Activated CD4-positive, alpha-beta T cell treated with anti-CD3 and anti-CD28 coated beads, Interleukin-2, amount 10 ng/mL, durations not matched to agents 24 days and 14 days (primary cell): ENCODE results near the gene CENPB. TPM values are rescaled to one million over a fixed set of nuclear protein-coding genes. Genes with fewer than 3 reads are reported as not detected.

Experiments used
- DNase-seq: peaks from one replicate; pipeline ENCODE4 v3.0.0; 2022
- H3K27ac Mint-ChIP-seq: one replicate; pipeline ENCODE4 v1.8.0; 2022; ENCODE audit warnings: mild to moderate bottlenecking, mixed read lengths
- H3K27me3 Mint-ChIP-seq: one replicate; pipeline ENCODE4 v1.8.0; 2022; ENCODE audit warnings: mixed read lengths
- H3K36me3 Mint-ChIP-seq: one replicate; pipeline ENCODE4 v1.8.0; 2022; ENCODE audit warnings: low read depth, mild to moderate bottlenecking, mixed read lengths
- H3K4me1 Mint-ChIP-seq: one replicate; pipeline ENCODE4 v1.8.0; 2021; ENCODE audit warnings: mixed read lengths
- H3K4me3 Mint-ChIP-seq: one replicate; pipeline ENCODE4 v1.8.0; 2022; ENCODE audit warnings: mild to moderate bottlenecking, moderate library complexity, mixed read lengths
- H3K9me3 Mint-ChIP-seq: one replicate; pipeline ENCODE4 v1.8.0; 2021; ENCODE audit warnings: mixed read lengths
- intact Hi-C: fragments of 100-400 bp; cut with micrococcal nuclease; formaldehyde crosslinking; loops from one replicate; pipeline ENCODE4 v1.15.1; 2023
- total RNA-seq: library from RNA; stranded (reverse); gene quantifications from 2 replicates; pipeline ENCODE4 v1.2.3, GENCODE V29; 2022

The CENPB gene
- total RNA-seq, 1 donor from 2014 or later = 74.4 TPM

- H3K27me3 Mint-ChIP-seq = peaks cover 22% of the 10 kb centered on the region
- H3K27ac Mint-ChIP-seq = no peak overlapping the region
- H3K4me1 Mint-ChIP-seq = peaks cover 35% of the 10 kb centered on the region
- intact Hi-C loops = loop anchor here (10.0 kb wide), 1 partner anchor 104 kb away; no protein-coding TSS in a partner anchor
- no peak for DNase-seq
- no peaks in the 10 kb centered on the region for H3K9me3 Mint-ChIP-seq
- peaks cover 9% of the 10 kb centered on the region for H3K36me3 Mint-ChIP-seq
- H3K4me3 Mint-ChIP-seq = peak overlapping the region; percentile 9
Measured at GRCh38 chr20:3778976-3779375, 7.6 kb downstream of the CENPB start.

DNA sequence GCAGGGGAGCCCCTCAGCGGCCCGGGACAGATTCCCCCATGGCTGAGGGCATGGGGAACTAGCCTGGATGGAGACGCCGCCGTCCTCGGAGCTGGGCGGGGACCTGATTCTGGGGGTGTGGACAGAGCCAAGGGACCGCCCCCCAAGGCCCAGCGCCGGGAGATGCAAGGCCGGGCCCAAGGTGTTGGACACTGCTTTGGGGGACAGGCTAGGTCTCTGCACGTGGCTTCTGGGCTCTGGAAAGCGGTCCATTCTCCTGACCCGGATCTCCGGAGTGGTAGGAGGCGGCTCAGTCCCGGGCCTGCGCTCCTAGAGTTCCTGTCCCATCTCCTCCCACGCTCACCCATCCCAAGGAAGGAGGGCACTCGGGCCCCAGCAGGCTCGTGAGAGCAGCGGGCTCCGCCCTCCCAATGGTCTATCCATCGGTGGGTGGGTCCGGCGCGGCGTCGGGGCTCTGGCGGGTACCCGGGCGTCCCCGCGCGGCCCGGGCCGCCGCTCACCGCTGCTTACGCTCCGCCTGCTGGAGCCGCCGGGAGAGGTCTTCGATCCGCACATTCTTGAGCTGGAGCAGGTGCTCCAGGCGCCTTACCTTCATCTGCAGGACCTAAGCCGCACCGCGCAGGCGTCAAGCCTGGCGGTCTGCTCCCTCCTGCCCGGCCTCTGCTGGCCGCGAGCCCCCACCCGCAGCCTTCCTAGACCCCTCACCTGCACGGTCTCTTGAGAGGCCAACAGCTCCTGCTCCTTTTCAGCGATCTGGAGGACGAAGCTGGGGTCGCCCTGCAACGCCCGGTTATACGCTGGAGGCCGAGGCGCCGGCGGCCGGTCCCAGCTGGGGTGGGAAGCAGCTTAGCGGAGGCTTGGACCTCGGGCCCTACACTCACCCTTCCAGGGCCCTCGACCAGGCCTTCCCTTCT is 8.6 kb downstream of the CENPB start:
- H3K4me1 Mint-ChIP-seq = peaks cover 29% of the 10 kb centered on the region
- peak; percentile 84 for DNase-seq
- no peak overlapping the region for H3K27ac Mint-ChIP-seq

DNA sequence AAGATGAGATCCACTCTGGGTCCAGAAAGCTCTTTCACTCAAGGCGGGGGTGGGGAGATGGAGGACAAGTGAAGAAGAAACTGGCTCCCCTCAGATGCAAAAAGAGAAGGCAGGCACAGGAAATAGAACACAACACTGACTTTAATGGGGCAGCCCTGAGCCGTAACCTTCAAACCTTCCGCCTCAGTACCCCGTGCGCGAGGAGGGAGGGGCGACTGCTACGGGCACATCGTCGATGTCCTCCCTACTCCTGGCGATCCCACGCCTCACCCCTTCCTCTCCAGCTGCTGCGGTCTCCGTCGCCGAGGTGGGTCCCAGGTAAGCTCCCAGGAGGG is 9.2 kb downstream of the CENPB start:
- H3K9me3 Mint-ChIP-seq = no peaks in the 10 kb centered on the region
- H3K27me3 Mint-ChIP-seq = peaks cover 24% of the 10 kb centered on the region
- intact Hi-C loops = loop anchor here (10.0 kb wide), 1 partner anchor 103 kb away; no protein-coding TSS in a partner anchor
- no peak for DNase-seq
- peak overlapping the region; percentile 82 for H3K4me3 Mint-ChIP-seq
- H3K4me1 Mint-ChIP-seq = peaks cover 26% of the 10 kb centered on the region
- no peak overlapping the region for H3K27ac Mint-ChIP-seq
- H3K36me3 Mint-ChIP-seq = no peaks in the 10 kb centered on the region

More for the DNA sequence above, 8.6 kb downstream of the CENPB start:
- H3K4me3 Mint-ChIP-seq = peak overlapping the region; percentile 82
- no peaks in the 10 kb centered on the region for H3K9me3 Mint-ChIP-seq
- peaks cover 5% of the 10 kb centered on the region for H3K36me3 Mint-ChIP-seq
- peaks cover 22% of the 10 kb centered on the region for H3K27me3 Mint-ChIP-seq
- intact Hi-C loops = loop anchor here (10.0 kb wide), 1 partner anchor 103 kb away; no protein-coding TSS in a partner anchor

- Mint-ChIP-seq H3K4me3 (no peak overlapping the region), H3K27me3 (peaks cover 26% of the 10 kb centered on the region), H3K9me3 (no peaks in the 10 kb centered on the region), H3K36me3 (no peaks in the 10 kb centered on the region), H3K27ac (no peak overlapping the region), H3K4me1 (peaks cover 14% of the 10 kb centered on the region)
- no peak for DNase-seq
- intact Hi-C loops = loop anchor here (10.0 kb wide), 1 partner anchor 101 kb away; no protein-coding TSS in a partner anchor
Measured at GRCh38 chr20:3775457-3776108, 11.0 kb downstream of the CENPB start.

DNA sequence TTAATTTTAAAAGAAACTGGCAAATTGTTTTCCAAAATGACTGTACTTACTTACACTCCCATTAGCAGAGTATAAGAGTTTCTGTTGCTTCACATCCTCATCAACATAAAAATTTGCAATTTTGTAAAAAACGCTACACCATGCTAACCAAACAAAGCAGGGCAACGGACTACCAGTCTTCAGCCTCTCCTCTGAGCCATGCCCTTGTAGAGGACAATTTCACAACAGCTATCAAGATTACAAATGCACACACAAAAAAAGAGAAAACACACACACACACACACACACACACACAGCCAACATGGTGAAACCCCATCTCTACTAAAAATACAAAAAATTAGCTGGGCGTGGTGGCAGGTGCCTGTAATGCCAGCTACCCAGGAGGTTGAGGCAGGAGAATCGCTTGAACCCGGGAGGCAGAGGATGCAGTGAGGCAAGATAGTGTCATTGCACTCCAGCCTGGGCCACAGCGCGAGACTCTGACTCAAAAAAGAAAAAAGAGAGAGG is 14.9 kb downstream of the CENPB start:
- H3K27me3 Mint-ChIP-seq = peaks cover 9% of the 10 kb centered on the region
- no peaks in the 10 kb centered on the region for H3K36me3 Mint-ChIP-seq
- H3K27ac Mint-ChIP-seq = peak overlapping the region; percentile 45
- DNase-seq = no peak
- H3K9me3 Mint-ChIP-seq = no peaks in the 10 kb centered on the region
- no peak overlapping the region for H3K4me3 Mint-ChIP-seq
- H3K4me1 Mint-ChIP-seq = peaks cover 13% of the 10 kb centered on the region
- intact Hi-C loops = loop anchor here (10.0 kb wide), 1 partner anchor 97 kb away; no protein-coding TSS in a partner anchor

DNA sequence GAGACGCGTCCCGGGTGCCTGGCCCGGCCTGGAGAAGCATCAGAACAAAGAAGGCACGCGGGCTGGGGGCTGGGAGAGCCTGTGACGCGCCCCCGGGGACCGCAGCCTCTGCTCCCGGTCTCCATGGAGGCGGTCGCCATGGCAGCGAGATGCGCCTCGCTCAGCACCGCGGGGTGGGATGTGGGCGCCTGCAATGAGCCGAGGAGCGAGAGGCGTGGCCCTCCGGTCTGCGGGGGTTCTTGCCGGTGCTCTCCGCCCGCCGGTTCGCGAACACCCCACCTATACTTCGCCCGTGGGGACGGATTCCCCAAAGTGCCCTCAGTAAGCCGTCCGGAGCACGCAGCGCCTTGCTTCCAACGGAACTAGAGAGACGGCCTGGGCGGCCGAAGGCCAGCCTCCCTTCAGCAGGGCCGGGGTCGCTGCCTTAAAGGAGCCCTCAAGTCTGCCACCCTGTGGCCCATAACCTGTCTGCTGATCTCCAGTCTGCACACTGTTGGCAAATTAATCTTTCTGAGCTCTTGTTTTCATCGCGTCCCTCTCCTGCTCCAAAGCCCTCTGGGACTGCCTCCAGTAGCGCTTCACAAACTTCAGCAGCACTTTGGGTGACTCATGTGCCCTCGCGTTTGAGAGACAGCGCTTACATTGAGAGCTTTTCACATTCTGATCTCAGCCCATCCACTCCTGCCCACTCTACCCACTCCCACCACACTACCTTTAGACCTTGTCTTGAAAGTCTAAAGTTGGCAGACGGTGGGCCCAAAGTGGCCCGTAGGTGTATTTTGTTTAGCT is 18.0 kb downstream of the CENPB start:
- Mint-ChIP-seq H3K9me3 (no peaks in the 10 kb centered on the region), H3K27me3 (peaks cover 9% of the 10 kb centered on the region), H3K36me3 (peaks cover 5% of the 10 kb centered on the region), H3K4me3 (peak overlapping the region; percentile 81), H3K4me1 (peaks cover 22% of the 10 kb centered on the region), H3K27ac (peak overlapping the region; percentile 97)
- intact Hi-C loops = loop anchor here (1.0 to 5.0 kb wide), 5 partner anchors 13 to 296 kb away; partner anchors contain the start of genes ATRN and SPEF1
- peak; percentile 95 for DNase-seq

DNA sequence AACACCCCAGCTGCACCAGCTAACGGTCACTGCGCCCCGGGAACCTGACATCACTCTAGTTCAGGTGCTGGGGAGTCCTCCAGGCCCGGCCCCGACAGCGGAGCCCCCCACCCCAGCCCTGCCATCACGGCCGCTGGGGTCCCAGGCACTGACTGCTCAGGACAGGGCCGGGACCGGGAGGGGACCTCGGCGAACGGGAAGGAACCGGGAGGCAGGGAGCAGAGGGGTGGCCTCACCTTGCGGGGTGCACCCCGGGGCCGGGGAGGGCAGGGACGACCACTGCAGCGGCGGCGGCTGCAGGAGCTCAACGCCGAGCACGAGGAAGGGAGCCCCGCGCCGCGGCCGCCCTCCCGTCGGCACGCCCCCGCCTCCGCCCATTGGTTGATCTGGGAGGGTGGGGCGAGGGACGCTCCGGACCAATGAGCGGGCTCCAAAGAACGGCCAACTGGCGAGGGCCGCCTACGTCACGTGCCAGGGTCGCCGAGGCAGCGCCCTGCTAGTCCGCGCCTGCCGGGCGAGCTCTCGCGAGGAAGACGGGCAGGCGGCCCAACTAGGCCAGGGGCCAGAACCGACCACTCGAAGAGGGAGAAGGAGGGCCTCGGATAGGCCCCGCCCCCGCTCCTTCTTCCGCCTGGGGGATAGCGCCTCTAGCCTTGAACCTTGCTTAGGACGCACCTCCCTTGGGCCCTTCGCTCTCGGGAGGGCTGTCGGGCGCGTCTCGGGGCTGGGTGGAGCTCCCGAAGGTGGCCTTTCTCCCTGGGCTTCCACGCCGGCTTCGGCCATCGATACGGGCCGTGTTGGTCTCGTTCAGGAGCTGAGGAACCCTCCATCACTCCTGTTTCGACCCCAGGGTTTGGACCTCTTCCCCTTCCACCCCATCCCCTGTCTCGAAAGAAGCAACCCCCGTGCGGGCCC is 18.9 kb downstream of the CENPB start, which contains the start of gene ADISSP:
ADISSP (minus strand) TSS at position 327 of the 915 bp plus-strand sequence. CDS start 7,653 bp downstream, outside the sequence.
- Mint-ChIP-seq H3K4me1 (peaks cover 22% of the 10 kb centered on the region), H3K27ac (peak within 1 kb of the TSS; percentile 97), H3K4me3 (peak within 1 kb of the TSS; percentile 81), H3K36me3 (peaks cover 5% of the 10 kb centered on the region), H3K9me3 (no peaks in the 10 kb centered on the region), H3K27me3 (peaks cover 9% of the 10 kb centered on the region)
- intact Hi-C loops = loop anchor here (1.0 to 5.0 kb wide), 6 partner anchors 14 to 295 kb away; partner anchors contain the start of genes AP5S1, ATRN and SPEF1
- DNase-seq = peak; percentile 99

GRCh38 chr20:3767110-3767426 is 19.5 kb downstream of the CENPB start:
- DNase-seq = peak; percentile 76
- peaks cover 22% of the 10 kb centered on the region for H3K4me1 Mint-ChIP-seq
- peak overlapping the region; percentile 71 for H3K27ac Mint-ChIP-seq
- H3K36me3 Mint-ChIP-seq = peaks cover 5% of the 10 kb centered on the region
- H3K27me3 Mint-ChIP-seq = peaks cover 5% of the 10 kb centered on the region
- H3K4me3 Mint-ChIP-seq = peak overlapping the region; percentile 81
- intact Hi-C loops = loop anchor here (1.0 to 5.0 kb wide), 2 partner anchors 53 to 295 kb away; partner anchors contain the start of genes AP5S1 and ATRN
- no peaks in the 10 kb centered on the region for H3K9me3 Mint-ChIP-seq

GRCh38 chr20:3766422-3767109 is 20.0 kb downstream of the CENPB start:
- intact Hi-C loops = loop anchor here (1.0 to 5.0 kb wide), 2 partner anchors 54 to 294 kb away; partner anchors contain the start of genes AP5S1 and ATRN
- H3K27me3 Mint-ChIP-seq = peaks cover under 1% of the 10 kb centered on the region
- no peaks in the 10 kb centered on the region for H3K9me3 Mint-ChIP-seq
- no peak overlapping the region for H3K27ac Mint-ChIP-seq
- no peak for DNase-seq
- peaks cover 5% of the 10 kb centered on the region for H3K36me3 Mint-ChIP-seq
- peak overlapping the region; percentile 81 for H3K4me3 Mint-ChIP-seq
- H3K4me1 Mint-ChIP-seq = peaks cover 22% of the 10 kb centered on the region

DNA sequence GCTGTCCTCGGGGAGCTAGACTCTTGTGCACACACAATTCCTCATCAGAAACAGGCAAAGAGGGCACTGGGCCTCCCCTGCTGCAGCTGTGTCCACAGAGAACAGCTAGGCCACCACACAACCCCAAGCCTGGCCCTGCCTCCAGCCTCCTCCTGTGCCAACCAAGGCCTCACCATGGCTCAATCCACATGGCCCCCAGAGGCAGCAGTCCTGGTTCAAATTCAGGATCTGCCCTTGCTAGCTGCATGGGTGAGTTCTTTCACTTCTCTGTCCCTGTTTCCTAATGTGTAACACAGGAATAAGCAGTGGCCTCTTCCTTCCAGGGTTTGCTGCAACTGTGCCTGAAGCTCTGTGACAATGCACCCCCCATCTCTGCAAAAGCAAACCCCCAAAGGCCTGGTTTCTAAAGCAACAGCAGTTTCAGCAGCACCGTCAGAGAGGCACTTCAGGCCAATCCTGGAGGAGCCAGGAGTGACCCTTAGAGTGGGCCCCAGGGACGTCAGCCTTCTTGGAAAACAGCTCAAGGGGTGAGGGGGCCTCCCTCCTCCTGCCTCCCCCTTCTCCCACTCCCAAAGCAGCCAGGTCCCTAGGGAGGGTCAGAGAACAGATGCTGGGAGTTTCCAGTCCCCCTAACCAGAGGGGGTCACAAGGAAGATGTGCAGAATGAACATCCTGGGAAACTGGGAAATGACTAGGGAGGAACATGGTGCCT is 21.2 kb downstream of the CENPB start:
- peaks cover 22% of the 10 kb centered on the region for H3K4me1 Mint-ChIP-seq
- intact Hi-C loops = loop anchor here (5.0 kb wide), 1 partner anchor 293 kb away; the partner anchor contains the start of gene ATRN
- no peak overlapping the region for H3K27ac Mint-ChIP-seq
- DNase-seq = no peak
- no peaks in the 10 kb centered on the region for H3K9me3 Mint-ChIP-seq
- H3K27me3 Mint-ChIP-seq = no peaks in the 10 kb centered on the region
- H3K4me3 Mint-ChIP-seq = no peak overlapping the region
- H3K36me3 Mint-ChIP-seq = peaks cover 5% of the 10 kb centered on the region

DNA sequence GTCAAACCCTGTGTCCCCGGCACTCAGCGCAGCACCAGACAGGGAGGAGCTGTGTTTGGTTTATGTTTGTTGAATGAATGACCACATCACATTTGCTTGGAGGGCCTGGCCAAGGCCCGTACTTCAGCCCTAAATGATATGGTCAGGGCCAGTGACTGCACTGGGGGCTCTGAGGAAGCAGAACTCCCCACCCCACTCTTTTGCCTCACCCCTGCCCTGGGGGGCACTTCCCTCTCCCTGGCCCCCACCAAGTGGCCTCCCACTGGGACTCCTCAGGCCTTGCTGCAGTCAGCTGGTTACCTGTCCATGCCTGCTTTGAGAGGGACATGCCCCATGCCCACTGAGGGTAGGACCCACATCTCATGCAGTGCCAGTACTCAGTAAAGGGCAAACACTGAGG is 21.9 kb downstream of the CENPB start:
- H3K36me3 Mint-ChIP-seq = peaks cover 5% of the 10 kb centered on the region
- no peaks in the 10 kb centered on the region for H3K9me3 Mint-ChIP-seq
- H3K27ac Mint-ChIP-seq = no peak overlapping the region
- intact Hi-C loops = loop anchor here (5.0 kb wide), 1 partner anchor 292 kb away; the partner anchor contains the start of gene ATRN
- peaks cover 22% of the 10 kb centered on the region for H3K4me1 Mint-ChIP-seq
- no peak for DNase-seq
- H3K27me3 Mint-ChIP-seq = no peaks in the 10 kb centered on the region
- H3K4me3 Mint-ChIP-seq = no peak overlapping the region
